Activated CD4-positive, CD25-positive, alpha-beta regulatory T cell treated with anti-CD3 and anti-CD28 coated beads, Interleukin-2, amount 50 U/mL, for 72 hours (primary cell): ENCODE results near the gene SPIB.
A peak's percentile ranks its signal among the peaks of the same experiment; 100 is the strongest.

Experiments used
- DNase-seq: peaks from one replicate; pipeline ENCODE4 v3.0.0; 2021

SPIB gene

DNA sequence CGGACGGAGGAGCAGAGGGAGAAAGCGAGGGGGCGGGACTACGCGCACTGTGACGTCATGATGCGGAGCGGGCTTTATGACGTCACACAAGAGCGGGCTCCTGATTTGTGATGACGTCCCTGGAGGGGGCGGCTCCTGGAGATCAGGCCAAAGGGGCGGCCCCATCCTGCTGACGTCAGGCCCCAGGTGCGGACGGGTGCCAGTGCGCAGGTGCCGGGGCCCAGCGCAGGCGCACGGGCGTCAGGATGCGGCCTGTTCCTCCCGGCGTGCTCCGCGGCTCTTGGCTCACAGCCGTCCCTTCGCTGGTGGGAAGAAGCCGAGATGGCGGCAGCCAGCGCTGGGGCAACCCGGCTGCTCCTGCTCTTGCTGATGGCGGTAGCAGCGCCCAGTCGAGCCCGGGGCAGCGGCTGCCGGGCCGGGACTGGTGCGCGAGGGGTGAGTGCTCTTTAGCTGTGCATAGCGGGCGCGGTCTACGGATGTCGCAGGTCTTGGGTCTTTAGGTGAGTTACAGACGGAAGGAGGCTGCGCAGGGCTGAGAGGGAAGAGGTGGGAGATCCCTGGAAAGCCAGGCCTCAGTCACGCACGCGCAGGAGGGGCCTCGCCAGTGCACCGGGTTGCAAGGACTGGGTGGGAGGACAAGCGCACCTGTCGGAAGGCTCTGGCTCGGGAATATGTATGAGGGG, 57.6 kb downstream of the SPIB start, which contains the start of the genes EMC10 and GARIN5A:
Gene EMC10 (plus strand): TSS at position 284 of the 683 bp plus-strand sequence. CDS start 38 bp downstream, at position 322.
Gene GARIN5A (minus strand): TSS at position 625 of the 683 bp plus-strand sequence. CDS start 460 bp downstream, at position 165.
- DNase-seq = peak; percentile 93

- no peak for DNase-seq
Measured at GRCh38 chr19:50476907-50477238, 58.1 kb downstream of the SPIB start.

GRCh38 chr19:50477751-50478515, 59.2 kb downstream of the SPIB start:
- DNase-seq = no peak

- DNase-seq = no peak
Measured at GRCh38 chr19:50478901-50479715, 60.4 kb downstream of the SPIB start.

- no peak for DNase-seq
Measured at GRCh38 chr19:50479761-50480251, 61.1 kb downstream of the SPIB start.

- no peak for DNase-seq
Measured at GRCh38 chr19:50480281-50481111, 61.8 kb downstream of the SPIB start.
